ENCODE results near the gene CACNA1I. TPM values are rescaled to one million over a fixed set of nuclear protein-coding genes. Genes with fewer than 3 reads are reported as not detected.

The CACNA1I gene
- total RNA-seq, 2 donors from 2014 or later = 0.33 to 0.52 TPM

DNA sequence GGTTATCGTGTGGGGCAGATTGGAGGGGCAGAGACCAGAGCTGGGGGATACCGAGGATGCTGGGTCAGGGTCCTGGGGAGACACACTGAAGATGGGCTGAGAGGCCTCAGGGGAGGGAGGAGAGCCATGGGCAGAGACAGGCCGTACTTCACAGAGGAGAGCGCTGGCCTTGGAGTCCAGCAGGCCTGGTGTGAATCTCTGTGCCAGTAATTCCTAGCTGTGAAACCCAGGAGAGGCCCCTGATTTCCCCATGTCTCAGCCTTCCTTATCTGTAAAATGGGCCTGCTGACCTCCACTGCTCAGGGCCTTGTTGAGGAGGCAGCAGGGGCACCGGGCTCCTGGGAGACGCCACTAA, 23.4 kb downstream of the CACNA1I start:
- WGBS, 2 donors = 40 to 51% methylated on average over 6 of the region's 6 CpGs
- H3K4me1 ChIP-seq = peaks cover 12% of the 10 kb centered on the region
- TF ChIP-seq POLR2A (IDR thresholded peaks at IDR 0.05) (no peak), CTCF (IDR thresholded peaks at IDR 0.05) (no peak)
- no peaks in the 10 kb centered on the region for H3K36me3 ChIP-seq (replicated peaks in 1 of 2; ENCODE audit: insufficient read depth in 1 of 2, low read depth in 2 of 2)
- H3K4me3 ChIP-seq = no peak overlapping the region
- intact Hi-C loops (cut with DNase I) = no loop called here
- ATAC-seq (no peak), DNase-seq (no peak)
- H3K27me3 ChIP-seq = peaks cover 0 to 4% of the 10 kb centered on the region in 2 donors
- no peaks in the 10 kb centered on the region for H3K9me3 ChIP-seq
- H3K27ac ChIP-seq = no peak overlapping the region

DNA sequence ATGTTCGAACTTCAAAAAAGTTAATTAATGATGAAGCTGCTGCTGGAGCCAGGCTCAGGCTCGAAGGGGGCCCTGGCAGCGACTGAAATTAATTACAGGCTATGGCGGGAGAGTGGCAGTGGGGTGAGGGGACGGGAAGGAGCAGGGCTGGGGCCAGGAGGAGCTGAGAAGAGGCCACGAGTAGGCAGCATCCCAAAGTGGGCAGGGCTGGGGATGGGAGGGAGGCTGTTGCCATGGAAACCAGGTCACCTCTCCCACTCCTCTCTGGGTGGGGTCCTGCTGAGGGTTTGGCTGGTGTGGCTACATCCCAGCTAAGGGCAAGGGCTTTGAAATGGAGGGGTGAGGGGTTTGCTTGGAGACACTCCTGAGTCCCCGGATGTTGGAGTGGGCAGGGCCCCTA, 23.9 kb downstream of the CACNA1I start:
- intact Hi-C loops (cut with DNase I) = no loop called here
- WGBS, 2 donors = 48 to 50% methylated on average over 7 of the region's 7 CpGs
- no peak for ATAC-seq

GRCh38 chr22:39595622-39596172, 25.1 kb downstream of the CACNA1I start:
- no peaks in the 10 kb centered on the region for H3K36me3 ChIP-seq (replicated peaks in 1 of 2; ENCODE audit: insufficient read depth in 1 of 2, low read depth in 2 of 2)
- H3K9me3 ChIP-seq = no peaks in the 10 kb centered on the region
- ATAC-seq (no peak), DNase-seq (no peak)
- peaks cover 0 to 4% of the 10 kb centered on the region in 2 donors for H3K27me3 ChIP-seq
- intact Hi-C loops (cut with DNase I) = no loop called here
- no peak overlapping the region for H3K27ac ChIP-seq
- WGBS, 2 donors = 76 to 78% methylated on average over 12 of the region's 12 CpGs
- no peak for TF ChIP-seq CTCF (IDR thresholded peaks at IDR 0.05)
- TF ChIP-seq POLR2A (IDR thresholded peaks at IDR 0.05) = no peak
- H3K4me1 ChIP-seq = peaks cover 12% of the 10 kb centered on the region
- no peak overlapping the region for H3K4me3 ChIP-seq

More for the DNA sequence above, 23.9 kb downstream of the CACNA1I start:
- Histone ChIP-seq H3K36me3 (replicated peaks in 1 of 2; ENCODE audit: insufficient read depth in 1 of 2, low read depth in 2 of 2) (no peaks in the 10 kb centered on the region), H3K27me3 (peaks cover 0 to 4% of the 10 kb centered on the region in 2 donors), H3K4me3 (no peak overlapping the region), H3K9me3 (no peaks in the 10 kb centered on the region), H3K27ac (no peak overlapping the region), H3K4me1 (peaks cover 12% of the 10 kb centered on the region)
- TF ChIP-seq POLR2A (IDR thresholded peaks at IDR 0.05) = no peak
- no peak for TF ChIP-seq CTCF (IDR thresholded peaks at IDR 0.05)
- no peak for DNase-seq

- no peak for TF ChIP-seq CTCF (IDR thresholded peaks at IDR 0.05)
- no peaks in the 10 kb centered on the region for H3K9me3 ChIP-seq
- no peak overlapping the region for H3K27ac ChIP-seq
- no peak for ATAC-seq
- no peaks in the 10 kb centered on the region for H3K36me3 ChIP-seq (replicated peaks in 1 of 2; ENCODE audit: insufficient read depth in 1 of 2, low read depth in 2 of 2)
- H3K27me3 ChIP-seq = peaks cover 0 to 4% of the 10 kb centered on the region in 2 donors
- no peak for DNase-seq
- intact Hi-C loops (cut with DNase I) = no loop called here
- peaks cover 12% of the 10 kb centered on the region for H3K4me1 ChIP-seq
- H3K4me3 ChIP-seq = no peak overlapping the region
- WGBS, 2 donors = 40 to 61% methylated on average over 1 to 6 of the region's 6 CpGs
Measured at GRCh38 chr22:39596601-39597000, 26.0 kb downstream of the CACNA1I start.

DNA sequence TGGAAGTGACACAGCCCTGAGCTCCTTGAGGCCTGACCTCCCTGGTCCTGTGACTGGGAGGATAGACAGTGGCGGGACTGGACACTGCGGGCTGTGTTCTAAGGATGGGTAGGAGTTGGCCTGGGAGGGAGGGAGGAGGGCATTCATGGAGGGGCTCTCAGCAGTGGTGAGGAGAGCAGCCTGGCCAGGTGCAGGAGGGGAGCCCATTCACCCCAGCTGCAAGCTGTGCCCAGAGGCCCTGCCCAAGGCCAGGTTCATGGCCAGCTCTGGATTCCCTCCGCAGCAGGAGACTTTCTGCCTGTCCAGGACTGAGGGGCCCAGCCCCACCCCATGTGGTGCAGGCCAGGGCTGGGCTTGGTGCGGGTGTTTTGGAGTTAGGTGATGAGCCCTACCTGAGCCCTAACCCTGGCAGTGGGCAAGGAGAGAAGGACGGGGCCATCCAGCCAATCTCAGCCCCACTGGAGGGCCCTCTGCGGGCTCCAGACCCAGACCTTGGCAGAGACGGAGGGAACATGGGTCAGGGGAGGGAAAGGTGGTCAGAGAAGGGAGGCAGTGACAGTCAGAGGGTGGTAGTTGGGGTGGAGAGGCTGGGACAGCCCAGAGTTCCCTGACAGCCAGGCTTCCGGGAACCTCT, 26.8 kb downstream of the CACNA1I start:
- Histone ChIP-seq H3K9me3 (no peaks in the 10 kb centered on the region), H3K27me3 (peaks cover 0 to 4% of the 10 kb centered on the region in 2 donors), H3K4me3 (no peak overlapping the region), H3K4me1 (peaks cover 10% of the 10 kb centered on the region), H3K27ac (no peak overlapping the region), H3K36me3 (replicated peaks in 1 of 2; ENCODE audit: insufficient read depth in 1 of 2, low read depth in 2 of 2) (no peaks in the 10 kb centered on the region)
- DNase-seq (no peak), ATAC-seq (no peak)
- no peak for TF ChIP-seq CTCF (IDR thresholded peaks at IDR 0.05)
- WGBS, 2 donors = 54 to 71% methylated on average over 5 to 8 of the region's 8 CpGs
- intact Hi-C loops (cut with DNase I) = no loop called here

Measured in body of pancreas (tissue), 4 donors.